HEK293T (cell line): ENCODE measurements around the gene ATP2B1.

ENCODE experiments used
- CTCF ChIA-PET: fragments of 350-600 bp; formaldehyde crosslinking; extraction: SDS; loops from one replicate; lab custom pipeline; 2021; ENCODE audit warnings: antibody characterized with exemption, inconsistent platforms; lab: Yijun Ruan, JAX
- POLR2A ChIA-PET: fragments of 350-600 bp; formaldehyde crosslinking; extraction: SDS; loops from one replicate; lab custom pipeline; 2020; ENCODE audit warnings: antibody characterized with exemption, inconsistent platforms; lab: Yijun Ruan, JAX
- DNase-seq: peaks from one replicate; pipeline ENCODE4 v3.0.0; 2012; ENCODE audit warnings: mixed read lengths; ENCODE audit errors: extremely low spot score
- ARNT ChIP-seq: fragments of 450-650 bp; IDR thresholded peaks from 2 replicates; pipeline ENCODE4 v1.6.1; 2017; ENCODE audit warnings: mild to moderate bottlenecking
- BHLHE40 ChIP-seq: fragments of 450-650 bp; IDR thresholded peaks from 2 replicates; pipeline ENCODE4 v1.6.1; 2016; ENCODE audit warnings: mild to moderate bottlenecking, moderate library complexity, borderline replicate concordance
- CTBP1 ChIP-seq: fragments of 450-650 bp; IDR thresholded peaks from 2 replicates; pipeline ENCODE4 v1.6.1; 2016; ENCODE audit warnings: borderline replicate concordance
- ELF4 ChIP-seq: fragments of 450-650 bp; IDR thresholded peaks from 2 replicates; pipeline ENCODE4 v1.6.1; 2017; ENCODE audit warnings: antibody characterized with exemption
- FOXA1 ChIP-seq: fragments of 450-650 bp; IDR thresholded peaks from 2 replicates; pipeline ENCODE4 v1.6.1; 2016; ENCODE audit warnings: mild to moderate bottlenecking
- FOXK2 ChIP-seq: fragments of 450-650 bp; IDR thresholded peaks from 2 replicates; pipeline ENCODE4 v1.6.1; 2016; ENCODE audit warnings: mild to moderate bottlenecking
- FOXM1 ChIP-seq: fragments of 450-650 bp; IDR thresholded peaks from 2 replicates; pipeline ENCODE4 v1.6.1; 2017; ENCODE audit warnings: mild to moderate bottlenecking, borderline replicate concordance
- HDGF ChIP-seq: fragments of 450-650 bp; IDR thresholded peaks from 2 replicates; pipeline ENCODE4 v1.6.1; 2017; ENCODE audit warnings: antibody characterized with exemption, borderline replicate concordance
- L3MBTL2 ChIP-seq: fragments of 450-650 bp; conservative IDR thresholded peaks from 2 replicates; pipeline ENCODE4 v1.6.1; 2016; ENCODE audit warnings: mild to moderate bottlenecking
- LEF1 ChIP-seq: fragments of 450-650 bp; IDR thresholded peaks from 2 replicates; pipeline ENCODE4 v1.6.1; 2017; ENCODE audit warnings: mild to moderate bottlenecking, borderline replicate concordance
- NFRKB ChIP-seq: fragments of 450-650 bp; IDR thresholded peaks from 2 replicates; pipeline ENCODE4 v1.6.1; 2016; ENCODE audit warnings: mild to moderate bottlenecking, moderate library complexity
- PKNOX1 ChIP-seq: fragments of 450-650 bp; IDR thresholded peaks from 2 replicates; pipeline ENCODE4 v1.6.1; 2016
- SP1 ChIP-seq: fragments of 450-650 bp; IDR thresholded peaks from 2 replicates; pipeline ENCODE4 v1.6.1; 2017
- SUZ12 ChIP-seq: fragments of 450-650 bp; IDR thresholded peaks from 2 replicates; pipeline ENCODE4 v1.6.1; 2016; ENCODE audit warnings: mild to moderate bottlenecking
- TARDBP ChIP-seq: fragments of 450-650 bp; IDR thresholded peaks from 2 replicates; pipeline ENCODE4 v1.6.1; 2016
- ZNF384 ChIP-seq: fragments of 450-650 bp; IDR thresholded peaks from 2 replicates; pipeline ENCODE4 v1.6.1; 2016

The ATP2B1 gene

GRCh38 chr12:89565002-89565401 is 143.6 kb downstream of the ATP2B1 start:
- CTCF ChIA-PET: interaction anchor here (0.7 kb wide), 1 partner anchor 1080 kb away, joined by 3 read pairs; no protein-coding TSS in a partner anchor
- TF ChIP-seq TARDBP: no peak
- TF ChIP-seq BHLHE40: no peak
- no peak for TF ChIP-seq L3MBTL2
- no peak for TF ChIP-seq ARNT
- no peak for TF ChIP-seq ZNF384
- no peak for TF ChIP-seq SP1
- no peak for TF ChIP-seq SUZ12
- TF ChIP-seq FOXM1: no peak
- TF ChIP-seq HDGF: no peak
- no peak for TF ChIP-seq CTBP1
- no peak for TF ChIP-seq FOXK2
- no peak for TF ChIP-seq FOXA1
- TF ChIP-seq ELF4: no peak
- no peak for TF ChIP-seq NFRKB
- no peak for TF ChIP-seq LEF1
- DNase-seq: no peak
- POLR2A ChIA-PET: no interaction called here

- DNase-seq: no peak
- POLR2A ChIA-PET: no interaction called here
- CTCF ChIA-PET: no interaction called here
- TF ChIP-seq HDGF (no peak), BHLHE40 (no peak), TARDBP (no peak), CTBP1 (no peak), FOXA1 (no peak), NFRKB (no peak), ELF4 (no peak), PKNOX1 (no peak), FOXM1 (no peak)
These were observed 148.9 kb downstream of the ATP2B1 start for GRCh38 chr12:89559753-89560152.

DNA sequence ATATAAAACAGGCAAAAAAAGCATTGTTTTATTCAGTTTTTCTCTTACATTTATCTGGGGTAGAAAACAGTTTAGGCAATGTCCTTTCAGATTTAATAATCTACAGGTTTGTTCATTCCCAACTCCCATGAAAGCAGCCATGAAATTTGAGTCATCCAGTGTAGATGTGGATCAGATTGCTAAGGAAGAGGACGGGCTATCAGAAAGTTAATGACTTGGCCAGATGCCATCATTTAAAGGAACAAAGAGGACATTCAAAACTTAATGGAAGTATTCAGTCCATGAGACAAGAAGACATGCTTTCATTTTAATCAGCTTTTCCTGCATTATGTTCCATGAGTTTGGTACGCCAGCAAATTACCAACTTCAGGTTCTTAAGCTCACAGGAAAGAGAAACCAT is 151.7 kb downstream of the ATP2B1 start:
- POLR2A ChIA-PET: no interaction called here
- peak; percentile 16 for DNase-seq
- TF ChIP-seq L3MBTL2: no peak
- TF ChIP-seq ELF4: no peak
- TF ChIP-seq LEF1: no peak
- CTCF ChIA-PET: no interaction called here

- TF ChIP-seq TARDBP (no peak), SP1 (no peak), BHLHE40 (no peak), FOXM1 (no peak), CTBP1 (no peak), ARNT (no peak), SUZ12 (no peak), LEF1 (no peak), NFRKB (no peak), L3MBTL2 (no peak), ZNF384 (no peak), PKNOX1 (no peak), ELF4 (no peak), HDGF (no peak), FOXK2 (no peak), FOXA1 (no peak)
- CTCF ChIA-PET: no interaction called here
- no peak for DNase-seq
- POLR2A ChIA-PET: interaction anchor here (0.8 kb wide), 1 partner anchor 156 kb away, joined by 3 read pairs; the partner anchor contains the start of gene ATP2B1
These were observed 156.3 kb downstream of the ATP2B1 start for GRCh38 chr12:89552376-89552775.

DNA sequence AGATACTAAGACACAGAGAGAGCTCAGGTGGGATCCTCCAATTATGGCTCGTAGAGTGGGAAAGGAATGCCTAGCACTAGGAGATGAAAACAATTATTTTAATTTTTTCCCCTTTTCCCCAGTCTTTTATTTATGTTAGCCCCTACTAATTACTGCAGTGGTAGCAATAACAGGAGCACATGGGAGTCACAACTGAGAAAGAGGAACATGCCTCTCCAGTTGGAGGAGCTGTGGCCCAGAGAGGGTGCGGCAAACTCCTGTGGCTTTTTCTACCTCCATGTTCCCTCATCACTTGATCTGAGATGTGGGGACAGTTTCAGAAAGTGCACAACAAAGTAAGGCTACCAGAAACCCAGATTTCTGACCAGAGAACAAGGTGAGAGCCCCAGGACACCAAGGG is 156.9 kb downstream of the ATP2B1 start:
- TF ChIP-seq FOXM1 (no peak), SP1 (no peak), PKNOX1 (no peak), ELF4 (no peak), CTBP1 (no peak), LEF1 (no peak), L3MBTL2 (no peak)
- POLR2A ChIA-PET: interaction anchor here (0.8 kb wide), 1 partner anchor 157 kb away, joined by 3 read pairs; the partner anchor contains the start of gene ATP2B1
- CTCF ChIA-PET: no interaction called here
- DNase-seq: no peak

DNA sequence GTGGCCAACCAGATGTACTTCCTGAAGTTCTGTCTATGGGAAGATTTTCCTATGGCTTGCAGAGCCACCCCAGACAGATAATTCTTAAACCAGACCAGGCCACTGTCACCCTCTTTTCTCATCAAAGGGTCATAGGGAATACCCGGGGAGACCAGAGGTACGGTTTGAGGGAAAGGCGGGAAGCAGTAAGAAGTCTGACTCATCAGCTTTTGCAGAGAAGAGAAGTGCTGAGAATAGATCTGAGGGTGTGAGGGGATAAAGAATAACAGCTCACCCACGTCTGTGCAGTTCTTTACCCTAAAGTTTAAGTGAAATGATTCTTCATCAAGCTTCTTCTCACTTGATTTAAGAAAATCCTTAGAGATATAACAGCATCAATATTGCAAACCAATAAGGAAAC is 161.5 kb downstream of the ATP2B1 start:
- POLR2A ChIA-PET: no interaction called here
- DNase-seq: no peak
- CTCF ChIA-PET: no interaction called here
- no peak for TF ChIP-seq HDGF
- TF ChIP-seq FOXM1: no peak
- no peak for TF ChIP-seq L3MBTL2
- no peak for TF ChIP-seq ELF4
- no peak for TF ChIP-seq TARDBP
- TF ChIP-seq BHLHE40: no peak
- TF ChIP-seq PKNOX1: no peak
- no peak for TF ChIP-seq ZNF384
- TF ChIP-seq ARNT: no peak
- no peak for TF ChIP-seq LEF1
- no peak for TF ChIP-seq NFRKB
- TF ChIP-seq SP1: no peak
